Heart right ventricle (tissue), 16 donors: ENCODE measurements around the gene NRROS. TPM values are rescaled to one million over a fixed set of nuclear protein-coding genes. Genes with fewer than 3 reads are reported as not detected.

ENCODE experiments used
- ATAC-seq, 8 donors: fragments of 200-7000 bp; cut with Tn5 transposase; one replicate each; pipeline ENCODE4 v1.9.1; 2020; ENCODE audit warnings: mild to moderate bottlenecking in 8 of 8, moderate library complexity in 8 of 8, moderate number of reproducible peaks in 1 of 8
- DNase-seq, 2 donors: peaks; one replicate each; pipeline ENCODE4 v3.0.0-alpha.2; 2020
- H3K27ac ChIP-seq, 10 donors: fragments of 200-600 bp; sonication (generic) in 2 of 10; one replicate each; pipeline versions ENCODE4 v1.5.0 to v1.8.0; 2020 to 2022; ENCODE audit warnings: mild to moderate bottlenecking in 3 of 10
- H3K27me3 ChIP-seq, 7 donors: fragments of 200-600 bp; one replicate each; pipeline ENCODE4 v1.8.0; 2021 to 2022; ENCODE audit warnings: mild to moderate bottlenecking in 2 of 7
- H3K36me3 ChIP-seq, 9 donors: fragments of 200-600 bp; sonication (generic) in 1 of 9; one replicate each; pipeline versions ENCODE4 v1.5.0 to v1.8.0; 2020 to 2022; ENCODE audit warnings: mild to moderate bottlenecking in 2 of 9
- H3K4me1 ChIP-seq, 9 donors: fragments of 200-600 bp; sonication (generic) in 1 of 9; one replicate each; pipeline versions ENCODE4 v1.5.0 to v1.8.0; 2020 to 2022; ENCODE audit warnings: mild to moderate bottlenecking in 4 of 9
- H3K4me3 ChIP-seq, 10 donors: fragments of 200-600 bp; sonication (generic) in 2 of 10; one replicate each; pipeline versions ENCODE4 v1.5.0 to v1.8.0; 2020 to 2022; ENCODE audit warnings: mild to moderate bottlenecking in 7 of 10, moderate library complexity in 2 of 10
- H3K9me3 ChIP-seq, 11 donors: fragments of 200-600 bp in 10 of 11; sonication (generic) in 2 of 11; one replicate each; pipeline versions ENCODE4 v1.5.0 to v1.8.0; 2013 to 2022; ENCODE audit warnings: mild to moderate bottlenecking in 2 of 11, control low read depth in 1 of 11, moderate library complexity in 1 of 11
- CTCF ChIP-seq, 9 donors: fragments of 200-600 bp; sonication (generic) in 2 of 9; IDR thresholded peaks; one replicate each; pipeline versions ENCODE4 v1.5.0 to v1.8.0; 2021 to 2022; ENCODE audit warnings: antibody characterized with exemption in 9 of 9, mild to moderate bottlenecking in 5 of 9, moderate library complexity in 1 of 9
- WGBS, 2 donors: extraction: QIAGEN DNeasy Blood & Tissue Kit; methylation state at CpG; one replicate each; pipeline ENCODE4 v1.1.7; 2013; ENCODE audit warnings: inconsistent platforms in 1 of 2; 5-methylcytosine and 5-hydroxymethylcytosine counted together
- intact Hi-C, 10 donors: fragments of 100-400 bp; cut with DNase I; formaldehyde crosslinking; loops; one replicate each; pipeline versions ENCODE4 v1.11.1 to v1.14.2; 2022
- polyA plus RNA-seq, 2 donors: library from polyadenylated mRNA; stranded (reverse); fragments of 200-250 nt; gene quantifications; one replicate each; pipeline ENCODE4 v1.2.3, GENCODE V29; 2013
- total RNA-seq, 10 donors: library from RNA; stranded (reverse); fragmentation: NEBNext Ultra II Directional in 3 of 10; extraction: Animal tissue kit (Norgen Biotek cat#: 25700) in 3 of 10; gene quantifications; one replicate each; pipeline versions ENCODE4 v1.2.1 to v1.2.4, GENCODE V29; 2021 to 2023
- donor health status: Arrhythmogenic right ventricular cardiomyopathy.
- donor health status: ischemic (EF 13 %, LVEDD 7.1; RV severe dilation, severe dysfunction).
- donor health status: healthy with polysubstance abuse.
- donor health status: DM: no; HTN: yes; CAD: no.
- donor health status: DM: no; HTN: no; CAD: no.
- donor health status: ischemic (EF 25% LVEDD 6.9; RV normal size, moderate dysfunction).
- donor health status: ischemic (EF 25% LVEDD 5.7; RV mildly dilated, moderate dysfunction).
- donor health status: healthy.
- donor health status: DM: yes; HTN: yes; CAD: no.
- donor health status: Ischemic cardiomyopathy.
- donor health status: ischemic (EF 35%, LVEDD 5.7; RV mildly dilated, moderate dysfunction).
- donor health status: nonischemic (EF 11% LVEDD 7.7; RV severe dilation, severe dysfunction).
- donor health status: DM: yes; HTN: yes; CAD: no.
- donor health status: PGD.
- donor health status: ischemic (EF 29% LVEDD 5.4; RV normal size, mild dysfunction).
- donor health status: nonischemic (EF 23%, LVEDD 6.1; RV moderate dilation, normal function).

The NRROS gene
- total and polyA plus RNA-seq, 12 donors, result 1.1 to 11.7 (median 2.7) TPM

GRCh38 chr3:196666001-196666867, 26.7 kb downstream of the NRROS start:
- Histone ChIP-seq H3K4me1 (peaks cover 0 to 29% (median 6%) of the 10 kb centered on the region in 9 donors), H3K9me3 (no peaks in the 10 kb centered on the region), H3K36me3 (peaks cover 0 to 15% (median 0%) of the 10 kb centered on the region in 9 donors), H3K27me3 (peaks cover 0 to 12% (median 0%) of the 10 kb centered on the region in 7 donors), H3K4me3 (no peak overlapping the region), H3K27ac (no peak overlapping the region)
- WGBS, 2 donors, result 47% methylated on average over 23 of the region's 23 CpGs
- no peak for TF ChIP-seq CTCF (IDR thresholded peaks at IDR 0.05)
- no peak for DNase-seq
- intact Hi-C loops, result no loop called here
- peak in 1 of 8 donors; percentile 25 for ATAC-seq

GRCh38 chr3:196667056-196667825, 27.7 kb downstream of the NRROS start:
- ATAC-seq (no peak), DNase-seq (no peak)
- H3K36me3 ChIP-seq, result peaks cover 0 to 5% (median 0%) of the 10 kb centered on the region in 9 donors
- peaks cover 0 to 34% (median 8%) of the 10 kb centered on the region in 9 donors for H3K4me1 ChIP-seq
- peaks cover 0 to 12% (median 0%) of the 10 kb centered on the region in 7 donors for H3K27me3 ChIP-seq
- intact Hi-C loops, result no loop called here
- no peak for TF ChIP-seq CTCF (IDR thresholded peaks at IDR 0.05)
- H3K9me3 ChIP-seq, result no peaks in the 10 kb centered on the region
- no peak overlapping the region for H3K4me3 ChIP-seq
- no peak overlapping the region for H3K27ac ChIP-seq
- WGBS, 2 donors, result 90 to 91% methylated on average over 14 of the region's 14 CpGs

GRCh38 chr3:196670339-196670738, 30.8 kb downstream of the NRROS start:
- TF ChIP-seq CTCF (IDR thresholded peaks at IDR 0.05), result no peak
- no peaks in the 10 kb centered on the region for H3K9me3 ChIP-seq
- intact Hi-C loops, result loop anchor here in 3 of 10 donors (5.0 to 10.0 kb wide), 3 partner anchors 33 to 136 kb away; partner anchors contain the start of gene NRROS (in 2 of the 3)
- H3K36me3 ChIP-seq, result no peaks in the 10 kb centered on the region
- H3K27me3 ChIP-seq, result peaks cover 0 to 16% (median 0%) of the 10 kb centered on the region in 7 donors
- 32 to 48% methylated on average over 6 of the region's 6 CpGs for WGBS, 2 donors
- H3K4me3 ChIP-seq, result peak overlapping the region in 1 of 10 donors; percentile 12
- H3K27ac ChIP-seq, result peak overlapping the region in 8 of 10 donors; percentile 15 to 67 (median 48)
- ATAC-seq (peak; percentile 55 to 93 (median 76)), DNase-seq (no peak)
- peaks cover 0 to 34% (median 8%) of the 10 kb centered on the region in 9 donors for H3K4me1 ChIP-seq

GRCh38 chr3:196673632-196674031, 34.1 kb downstream of the NRROS start:
- 75 to 86% methylated on average over 3 of the region's 3 CpGs for WGBS, 2 donors
- intact Hi-C loops, result loop anchor here in 3 of 10 donors (5.0 to 10.0 kb wide), 3 partner anchors 36 to 139 kb away; partner anchors contain the start of gene NRROS (in 2 of the 3)
- no peaks in the 10 kb centered on the region for H3K36me3 ChIP-seq

More at GRCh38 chr3:196673632-196674031, 34.1 kb downstream of the NRROS start:
- Histone ChIP-seq H3K27me3 (peaks cover 0 to 33% (median 2%) of the 10 kb centered on the region in 7 donors), H3K4me3 (no peak overlapping the region), H3K27ac (no peak overlapping the region), H3K4me1 (peaks cover 0 to 38% (median 8%) of the 10 kb centered on the region in 9 donors), H3K9me3 (no peaks in the 10 kb centered on the region)
- DNase-seq (no peak), ATAC-seq (no peak)
- TF ChIP-seq CTCF (IDR thresholded peaks at IDR 0.05), result no peak
